Caco-2 (cell line): Measurements from ENCODE around the gene SHE. TPM values are rescaled to one million over a fixed set of nuclear protein-coding genes. Genes with fewer than 3 reads are reported as not detected.

Source experiments
- BruUV-seq: library from RNA; stranded (reverse); fragments of 400-500 nt; replicated peaks from 2 replicates; lab custom pipeline; 2021; lab: Mats Ljungman, UMichigan
- CTCF ChIA-PET: fragments of 300-600 bp; sonication (Branson Sonifier 250); formaldehyde crosslinking; loops from one replicate; lab custom pipeline; 2022; ENCODE audit warnings: antibody characterized with exemption; lab: Charles Lee
- POLR2A ChIA-PET: fragments of 300-600 bp; sonication (Branson Sonifier 250); formaldehyde crosslinking; loops from one replicate; lab custom pipeline; 2022; ENCODE audit warnings: antibody characterized with exemption; lab: Charles Lee
- DNase-seq, 2 experiments: peaks; one replicate each; pipeline versions ENCODE4 v3.0.0 to v3.0.0-alpha.2; 2020 to 2022
- H3K27me3 ChIP-seq: replicated peaks from 2 replicates; pipeline ENCODE4 v1.6.0; 2011; ENCODE audit warnings: low read length; ENCODE audit not compliant: control insufficient read depth, insufficient read depth
- H3K36me3 ChIP-seq: 2 replicates; pipeline ENCODE4 v1.5.1; 2011; ENCODE audit warnings: low read length; ENCODE audit not compliant: control insufficient read depth, insufficient read depth
- H3K4me1 ChIP-seq: fragments of 250-450 bp; sonication (Bioruptor Pico); 2 replicates; pipeline ENCODE4 v1.5.1; 2020; ENCODE audit warnings: mild to moderate bottlenecking
- H3K4me3 ChIP-seq: 2 replicates; pipeline ENCODE4 v1.5.1; 2011; ENCODE audit warnings: low read depth, mild to moderate bottlenecking, control low read depth, low read length
- H3K9me3 ChIP-seq: fragments of 250-450 bp; sonication (Bioruptor Pico); 2 replicates; pipeline ENCODE4 v1.5.1; 2020; ENCODE audit warnings: mild to moderate bottlenecking, moderate library complexity
- H3K27ac Mint-ChIP-seq: one replicate; pipeline ENCODE4 v1.8.0; 2022; ENCODE audit warnings: mixed read lengths; ENCODE audit not compliant: unreplicated experiment
- H3K27me3 Mint-ChIP-seq: one replicate; pipeline ENCODE4 v1.8.0; 2022; ENCODE audit warnings: mixed read lengths; ENCODE audit not compliant: insufficient read depth, unreplicated experiment
- H3K36me3 Mint-ChIP-seq: one replicate; pipeline ENCODE4 v1.8.0; 2022; ENCODE audit warnings: mild to moderate bottlenecking, mixed read lengths; ENCODE audit not compliant: insufficient read depth, unreplicated experiment
- H3K4me1 Mint-ChIP-seq: one replicate; pipeline ENCODE4 v1.8.0; 2022; ENCODE audit warnings: low read depth, mixed read lengths; ENCODE audit not compliant: unreplicated experiment
- H3K4me3 Mint-ChIP-seq: one replicate; pipeline ENCODE4 v1.8.0; 2022; ENCODE audit warnings: mild to moderate bottlenecking, moderate library complexity, mixed read lengths; ENCODE audit not compliant: unreplicated experiment
- H3K9me3 Mint-ChIP-seq: one replicate; pipeline ENCODE4 v1.8.0; 2022; ENCODE audit warnings: mixed read lengths; ENCODE audit not compliant: unreplicated experiment
- CTCF ChIP-seq, 2 experiments: fragments of 200-600 bp in 1 of 2; IDR thresholded peaks; 1 replicate in 1 of 2; 2 replicates in 1 of 2; pipeline versions ENCODE4 v1.5.1 to v1.8.0; 2011 to 2022; ENCODE audit warnings: antibody characterized with exemption in 1 of 2, control low read depth in 1 of 2, inconsistent platforms in 1 of 2, low read depth in 1 of 2, low read length in 1 of 2, mild to moderate bottlenecking in 1 of 2, moderate library complexity in 1 of 2; ENCODE audit not compliant: insufficient read depth in 1 of 2, severe bottlenecking in 1 of 2, unreplicated experiment in 1 of 2
- intact Hi-C: fragments of 100-400 bp; cut with micrococcal nuclease; formaldehyde crosslinking; loops from one replicate; pipeline ENCODE4 v1.10.0; 2022; ENCODE audit not compliant: unreplicated experiment
- total RNA-seq: library from RNA; stranded (reverse); gene quantifications from 2 replicates; pipeline ENCODE4 v1.2.3, GENCODE V29; 2022

Gene SHE
- total RNA-seq, 1 experiment from 2014 or later, result not detected

GRCh38 chr1:154529308-154529707 is 27.1 kb upstream of the SHE start:
- H3K36me3 Mint-ChIP-seq, result no peaks in the 10 kb centered on the region
- no peak for TF ChIP-seq CTCF (IDR thresholded peaks at IDR 0.05; ENCODE audit: insufficient read depth in 1 of 2, low read depth in 1 of 2, low read length in 1 of 2, severe bottlenecking in 1 of 2, unreplicated experiment in 1 of 2)
- BruUV-seq, result no TSS peak
- no peaks in the 10 kb centered on the region for H3K4me1 Mint-ChIP-seq
- H3K4me3 Mint-ChIP-seq, result no peak overlapping the region
- H3K9me3 ChIP-seq, result no peaks in the 10 kb centered on the region
- ChIA-PET CTCF (no interaction called here), POLR2A (no interaction called here)
- peaks cover under 1% of the 10 kb centered on the region for H3K27me3 Mint-ChIP-seq
- H3K9me3 Mint-ChIP-seq, result no peaks in the 10 kb centered on the region
- no peaks in the 10 kb centered on the region for H3K36me3 ChIP-seq
- H3K27ac Mint-ChIP-seq, result no peak overlapping the region
- H3K4me3 ChIP-seq, result no peak overlapping the region
- no peak for DNase-seq
- H3K27me3 ChIP-seq, result no peaks in the 10 kb centered on the region
- no peaks in the 10 kb centered on the region for H3K4me1 ChIP-seq
- intact Hi-C loops, result no loop called here

GRCh38 chr1:154527192-154527591 is 25.0 kb upstream of the SHE start:
- no peak for DNase-seq
- no TSS peak for BruUV-seq
- Mint-ChIP-seq H3K27me3 (peaks cover 2% of the 10 kb centered on the region), H3K9me3 (no peaks in the 10 kb centered on the region), H3K36me3 (no peaks in the 10 kb centered on the region), H3K4me3 (no peak overlapping the region), H3K27ac (no peak overlapping the region), H3K4me1 (no peaks in the 10 kb centered on the region)
- ChIA-PET POLR2A (no interaction called here), CTCF (no interaction called here)
- H3K27me3 ChIP-seq, result no peaks in the 10 kb centered on the region
- intact Hi-C loops, result no loop called here
- H3K9me3 ChIP-seq, result no peaks in the 10 kb centered on the region
- no peak for TF ChIP-seq CTCF (IDR thresholded peaks at IDR 0.05; ENCODE audit: insufficient read depth in 1 of 2, low read depth in 1 of 2, low read length in 1 of 2, severe bottlenecking in 1 of 2, unreplicated experiment in 1 of 2)
- no peaks in the 10 kb centered on the region for H3K36me3 ChIP-seq
- no peaks in the 10 kb centered on the region for H3K4me1 ChIP-seq
- no peak overlapping the region for H3K4me3 ChIP-seq

- TF ChIP-seq CTCF (IDR thresholded peaks at IDR 0.05; ENCODE audit: insufficient read depth in 1 of 2, low read depth in 1 of 2, low read length in 1 of 2, severe bottlenecking in 1 of 2, unreplicated experiment in 1 of 2), result no peak
- Mint-ChIP-seq H3K4me3 (no peak overlapping the region), H3K4me1 (no peaks in the 10 kb centered on the region), H3K27me3 (peaks cover 2% of the 10 kb centered on the region), H3K36me3 (no peaks in the 10 kb centered on the region), H3K27ac (no peak overlapping the region), H3K9me3 (no peaks in the 10 kb centered on the region)
- intact Hi-C loops, result no loop called here
- ChIA-PET POLR2A (no interaction called here), CTCF (no interaction called here)
- Histone ChIP-seq H3K4me3 (no peak overlapping the region), H3K27me3 (peaks cover 2% of the 10 kb centered on the region; the same call in 1 of the 2 replicates), H3K36me3 (no peaks in the 10 kb centered on the region), H3K9me3 (no peaks in the 10 kb centered on the region), H3K4me1 (no peaks in the 10 kb centered on the region)
- no TSS peak for BruUV-seq
- no peak for DNase-seq
Measured at GRCh38 chr1:154524881-154525280, 22.7 kb upstream of the SHE start.
